ENCODE data around the gene MEIOC.

The MEIOC gene

DNA sequence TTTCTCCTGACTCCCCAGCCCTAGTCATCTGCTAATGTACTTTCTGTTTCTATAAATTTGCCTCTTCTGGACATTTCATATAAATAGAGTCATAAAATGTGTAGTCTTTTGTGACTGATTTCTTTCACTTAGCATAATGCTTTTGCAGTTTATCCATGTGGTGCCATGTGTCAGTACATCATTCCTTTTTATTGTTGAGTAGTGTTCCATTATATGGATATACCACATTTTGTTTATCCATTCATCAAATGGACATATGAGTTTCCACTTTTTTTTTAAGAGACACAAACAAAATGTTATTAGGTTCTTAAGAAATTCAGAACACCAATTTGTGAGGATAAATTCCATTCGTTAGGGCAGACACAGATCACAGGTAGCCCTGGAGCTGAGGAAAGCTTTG lies 63.2 kb downstream of the MEIOC start:
- DNase-seq, result no peak

DNA sequence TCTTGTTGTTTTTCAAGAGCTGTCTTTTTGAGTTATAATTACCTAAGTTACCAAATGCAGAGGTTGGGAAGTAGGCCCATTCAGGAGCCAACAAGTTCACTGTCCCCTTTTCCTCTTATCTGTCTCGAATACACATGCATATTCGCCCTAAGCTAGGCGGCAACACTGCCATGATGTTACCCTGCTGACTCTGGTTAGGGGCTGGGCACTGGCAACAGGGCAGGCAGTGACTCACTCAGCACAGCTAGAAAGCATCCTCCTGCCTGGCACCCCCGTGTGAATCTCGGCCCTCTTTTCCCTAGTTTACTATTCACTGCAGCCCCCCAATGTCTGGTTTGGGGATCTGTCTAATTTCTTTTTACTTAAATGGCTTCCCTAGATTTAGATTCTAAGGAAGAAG lies 66.0 kb downstream of the MEIOC start:
- no peak for DNase-seq

All from NCI-H345 (cell line).